Mesenchymal stem cell (in vitro differentiated cells and primary cell): ENCODE data around the gene TUBGCP3.
"Not testable (repeated sequence)": the region's sequence is repeated elsewhere in the genome, so short reads cannot be mapped to it uniquely, and the experiment has no call there.

Experiments used
- DNase-seq: peaks from one replicate; pipeline ENCODE4 v3.0.0-alpha.2; 2013
- H2AFZ ChIP-seq: one replicate; pipeline ENCODE4 v1.6.1; 2013; ENCODE audit warnings: low read depth, mild to moderate bottlenecking, control low read depth, inconsistent platforms, low read length, moderate library complexity
- H2AK5ac ChIP-seq: 2 replicates; pipeline ENCODE4 v1.6.1; 2013; ENCODE audit warnings: low read length, moderate library complexity, mild to moderate bottlenecking, inconsistent platforms; ENCODE audit not compliant: severe bottlenecking
- H2BK120ac ChIP-seq: one replicate; pipeline ENCODE4 v1.6.1; 2013; ENCODE audit warnings: low read depth, mild to moderate bottlenecking, inconsistent platforms, low read length, moderate library complexity
- H2BK12ac ChIP-seq, 2 experiments: one replicate each; pipeline ENCODE4 v1.6.1; 2013; ENCODE audit warnings: inconsistent platforms in 2 of 2, low read length in 2 of 2, mild to moderate bottlenecking in 2 of 2, moderate library complexity in 2 of 2, control low read depth in 1 of 2
- H2BK15ac ChIP-seq: one replicate; pipeline ENCODE4 v1.6.1; 2013; ENCODE audit warnings: mild to moderate bottlenecking, low read depth, inconsistent platforms; ENCODE audit not compliant: poor library complexity, severe bottlenecking
- H2BK5ac ChIP-seq: 2 replicates; pipeline ENCODE4 v1.6.1; 2013; ENCODE audit warnings: low read depth, mild to moderate bottlenecking, low read length, control low read depth, inconsistent platforms; ENCODE audit not compliant: poor library complexity, severe bottlenecking
- H3K14ac ChIP-seq, 2 experiments: one replicate each; pipeline ENCODE4 v1.6.1; 2013; ENCODE audit warnings: inconsistent platforms in 2 of 2, low read length in 2 of 2, control low read depth in 1 of 2, mild to moderate bottlenecking in 1 of 2, moderate library complexity in 1 of 2
- H3K18ac ChIP-seq, 2 experiments: one replicate each; pipeline ENCODE4 v1.6.1; 2013; ENCODE audit warnings: inconsistent platforms in 2 of 2, low read length in 2 of 2, control low read depth in 1 of 2, low read depth in 1 of 2, mild to moderate bottlenecking in 1 of 2
- H3K23ac ChIP-seq, 2 experiments: one replicate each; pipeline ENCODE4 v1.6.1; 2013; ENCODE audit warnings: inconsistent platforms in 2 of 2, low read length in 2 of 2, mild to moderate bottlenecking in 2 of 2, moderate library complexity in 2 of 2, control low read depth in 1 of 2
- H3K27ac ChIP-seq: 2 replicates; pipeline ENCODE4 v1.5.1; 2013; ENCODE audit warnings: mild to moderate bottlenecking, moderate library complexity, low read length, control low read depth, inconsistent platforms; ENCODE audit not compliant: poor library complexity, severe bottlenecking
- H3K27me3 ChIP-seq, 2 experiments: 2 replicates each; pipeline versions ENCODE4 v1.6.1 to v1.7.0; 2013; ENCODE audit warnings: low read length in 2 of 2, mild to moderate bottlenecking in 2 of 2, moderate library complexity in 2 of 2, control low read depth in 1 of 2, inconsistent platforms in 1 of 2; ENCODE audit not compliant: control insufficient read depth in 1 of 2, insufficient read depth in 1 of 2
- H3K36me3 ChIP-seq, 2 experiments: 2 replicates each; pipeline versions ENCODE4 v1.6.1 to v1.7.0; 2013; ENCODE audit warnings: low read length in 2 of 2, control low read depth in 1 of 2, inconsistent platforms in 1 of 2, low read depth in 1 of 2, mild to moderate bottlenecking in 1 of 2; ENCODE audit not compliant: insufficient read depth in 2 of 2, control insufficient read depth in 1 of 2
- H3K4ac ChIP-seq, 2 experiments: one replicate each; pipeline ENCODE4 v1.6.1; 2013; ENCODE audit warnings: inconsistent platforms in 2 of 2, low read length in 2 of 2, mild to moderate bottlenecking in 2 of 2, moderate library complexity in 2 of 2, control low read depth in 1 of 2, low read depth in 1 of 2
- H3K4me1 ChIP-seq: 2 replicates; pipeline ENCODE4 v1.6.1; 2013; ENCODE audit warnings: low read depth, low read length, control low read depth; ENCODE audit not compliant: control insufficient read depth, insufficient read depth
- H3K4me2 ChIP-seq: 2 replicates; pipeline ENCODE4 v1.6.1; 2013; ENCODE audit warnings: low read length, mild to moderate bottlenecking, inconsistent platforms; ENCODE audit not compliant: poor library complexity, severe bottlenecking
- H3K4me3 ChIP-seq, 2 experiments: 2 replicates each; pipeline versions ENCODE4 v1.5.1 to v1.7.0; 2013; ENCODE audit warnings: low read length in 2 of 2, mild to moderate bottlenecking in 2 of 2, control low read depth in 1 of 2, low read depth in 1 of 2; ENCODE audit not compliant: insufficient read depth in 1 of 2
- H3K79me1 ChIP-seq: replicated peaks from 2 replicates; pipeline ENCODE4 v1.6.1; 2013; ENCODE audit warnings: mild to moderate bottlenecking, control low read depth, low read length, inconsistent platforms; ENCODE audit not compliant: poor library complexity, severe bottlenecking
- H3K9ac ChIP-seq: 2 replicates; pipeline ENCODE4 v1.7.0; 2013; ENCODE audit warnings: mild to moderate bottlenecking, low read length, moderate library complexity
- H3K9me3 ChIP-seq: 2 replicates; pipeline ENCODE4 v1.7.0; 2013; ENCODE audit warnings: mild to moderate bottlenecking, low read length; ENCODE audit not compliant: control insufficient read depth
- H4K8ac ChIP-seq: one replicate; pipeline ENCODE4 v1.6.1; 2013; ENCODE audit warnings: inconsistent platforms, mild to moderate bottlenecking, low read length, moderate library complexity
- H4K91ac ChIP-seq: one replicate; pipeline ENCODE4 v1.6.1; 2013; ENCODE audit warnings: mild to moderate bottlenecking, low read length, inconsistent platforms
- WGBS: methylation state at CpG from one replicate; pipeline ENCODE4 v1.1.7; 2013; ENCODE audit warnings: mixed read lengths; 5-methylcytosine and 5-hydroxymethylcytosine counted together

TUBGCP3 gene

DNA sequence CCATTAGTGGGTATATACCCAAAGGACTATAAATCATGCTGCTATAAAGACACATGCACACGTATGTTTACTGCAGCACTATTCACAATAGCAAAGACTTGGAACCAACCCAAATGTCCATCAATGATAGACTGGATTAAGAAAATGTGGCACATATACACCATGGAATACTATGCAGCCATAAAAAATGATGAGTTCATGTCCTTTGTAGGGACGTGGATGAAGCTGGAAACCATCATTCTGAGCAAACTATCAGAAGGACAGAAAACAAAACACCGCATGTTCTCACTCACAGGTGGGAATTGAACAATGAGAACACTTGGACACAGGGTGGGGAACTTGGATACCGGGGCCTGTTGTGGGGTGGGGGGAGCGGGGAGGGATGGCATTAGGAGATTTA lies 39.0 kb downstream of the TUBGCP3 start:
- not testable (repeated sequence) for H3K9me3 ChIP-seq, H3K27me3 ChIP-seq, H2BK15ac ChIP-seq, H3K4me1 ChIP-seq, H4K8ac ChIP-seq, H3K27ac ChIP-seq, H3K14ac ChIP-seq, H2AK5ac ChIP-seq, H2BK120ac ChIP-seq, H4K91ac ChIP-seq, H2BK12ac ChIP-seq, H2AFZ ChIP-seq, DNase-seq, H3K23ac ChIP-seq, H3K4me2 ChIP-seq, H3K4me3 ChIP-seq, H3K9ac ChIP-seq, H3K4ac ChIP-seq, H3K18ac ChIP-seq, H2BK5ac ChIP-seq
- 100% methylated on average over 4 of the region's 5 CpGs for WGBS
- H3K36me3 ChIP-seq = peaks cover 43 to 65% of the 10 kb centered on the region in 2 experiments
- peaks cover 20% of the 10 kb centered on the region for H3K79me1 ChIP-seq

DNA sequence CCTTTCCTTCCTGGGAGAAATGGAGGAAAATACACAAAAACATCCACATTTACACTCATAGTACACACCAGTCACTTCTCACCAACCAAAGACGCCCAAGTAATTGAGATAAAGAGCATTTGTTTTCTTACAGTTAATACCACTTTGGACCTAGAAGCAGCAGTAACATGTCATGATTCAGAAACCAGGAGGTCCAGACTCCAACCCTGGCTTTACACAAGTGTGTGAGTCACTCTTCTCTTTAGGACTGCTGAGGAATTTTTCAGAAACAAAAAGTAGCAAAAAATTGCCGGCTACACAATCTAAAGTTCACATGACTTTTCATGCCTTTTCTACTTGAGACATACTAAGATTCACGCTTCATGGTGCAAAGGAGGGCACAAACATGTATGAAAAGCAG lies 42.1 kb downstream of the TUBGCP3 start:
- DNase-seq = peak; percentile 87
- peaks cover 16% of the 10 kb centered on the region for H3K79me1 ChIP-seq
- H3K27me3 ChIP-seq = no peaks in the 10 kb centered on the region
- no peak overlapping the region for H2BK5ac ChIP-seq
- H3K4me2 ChIP-seq = no peak overlapping the region
- peaks cover 21 to 36% of the 10 kb centered on the region in 2 experiments for H3K36me3 ChIP-seq
- no peak overlapping the region for H2AK5ac ChIP-seq
- H3K23ac ChIP-seq = no peak overlapping the region
- H2BK15ac ChIP-seq = no peak overlapping the region
- H3K27ac ChIP-seq = peak overlapping the region; percentile 74
- no peaks in the 10 kb centered on the region for H3K9me3 ChIP-seq
- H3K14ac ChIP-seq = no peak overlapping the region
- no peak overlapping the region for H3K18ac ChIP-seq
- H2BK12ac ChIP-seq = no peak overlapping the region
- H3K4ac ChIP-seq = no peak overlapping the region
- peak overlapping the region; percentile 46 for H3K9ac ChIP-seq
- H4K8ac ChIP-seq = no peak overlapping the region
- WGBS = 51% methylated on average over 3 of the region's 3 CpGs
- H2BK120ac ChIP-seq = no peak overlapping the region
- no peak overlapping the region for H4K91ac ChIP-seq
- no peak overlapping the region for H3K4me3 ChIP-seq
- no peak overlapping the region for H2AFZ ChIP-seq
- peaks cover 6% of the 10 kb centered on the region for H3K4me1 ChIP-seq

DNA sequence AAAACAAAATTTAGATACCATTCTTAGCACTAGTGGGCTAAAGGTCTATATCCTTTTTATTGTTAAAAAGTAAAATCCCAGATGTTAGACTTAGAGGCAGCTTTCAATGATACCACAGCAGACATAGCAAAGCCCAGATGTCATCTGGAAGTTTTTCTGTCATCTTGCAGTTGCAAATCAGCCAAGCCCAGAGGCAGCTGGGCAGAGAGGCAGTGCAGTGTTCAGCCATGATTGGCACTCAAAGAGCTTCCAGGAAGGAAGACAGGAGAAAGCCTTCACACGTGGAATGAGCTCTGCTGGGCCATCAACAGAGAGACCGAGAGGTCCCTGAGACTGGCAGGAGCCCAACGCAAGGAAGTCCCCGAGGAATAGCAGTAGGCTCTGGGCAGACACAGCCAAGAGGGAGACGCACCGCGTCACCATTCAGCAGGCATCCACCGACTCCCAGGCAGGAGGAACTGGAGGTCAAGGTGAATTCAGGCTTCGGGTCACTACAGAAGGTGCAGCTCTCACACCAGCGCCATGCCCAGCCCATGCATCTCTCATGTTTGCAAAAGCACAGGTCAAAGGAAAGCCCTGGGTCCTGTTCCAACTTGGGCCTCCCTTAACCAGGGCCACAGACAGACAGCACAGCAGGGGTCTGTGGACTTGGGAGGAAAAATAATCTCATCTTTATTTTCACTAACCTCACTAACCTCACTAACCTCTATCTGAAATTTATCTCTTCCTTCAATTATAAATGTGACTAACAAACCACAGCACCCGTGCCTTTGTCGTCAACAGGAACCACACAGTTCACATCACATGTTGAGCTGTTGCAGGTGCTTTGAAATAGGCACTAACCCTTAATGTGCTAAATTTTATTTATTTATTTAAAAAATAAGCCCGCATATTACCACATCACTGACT lies 54.9 kb downstream of the TUBGCP3 start:
- DNase-seq = no peak
- Histone ChIP-seq H4K8ac (no peak overlapping the region), H3K18ac (no peak overlapping the region), H2BK120ac (no peak overlapping the region), H2BK12ac (no peak overlapping the region), H2BK5ac (no peak overlapping the region), H3K4ac (no peak overlapping the region), H3K36me3 (peaks cover 4 to 5% of the 10 kb centered on the region in 2 experiments), H3K9ac (no peak overlapping the region), H3K14ac (no peak overlapping the region), H3K9me3 (no peaks in the 10 kb centered on the region), H3K4me2 (no peak overlapping the region), H4K91ac (no peak overlapping the region), H3K4me1 (no peaks in the 10 kb centered on the region), H3K79me1 (peaks cover 18% of the 10 kb centered on the region), H3K27ac (no peak overlapping the region), H3K23ac (no peak overlapping the region), H2AK5ac (no peak overlapping the region), H3K27me3 (no peaks in the 10 kb centered on the region), H2BK15ac (no peak overlapping the region), H3K4me3 (no peak overlapping the region), H2AFZ (no peak overlapping the region)
- WGBS = 94% methylated on average over 12 of the region's 13 CpGs

DNA sequence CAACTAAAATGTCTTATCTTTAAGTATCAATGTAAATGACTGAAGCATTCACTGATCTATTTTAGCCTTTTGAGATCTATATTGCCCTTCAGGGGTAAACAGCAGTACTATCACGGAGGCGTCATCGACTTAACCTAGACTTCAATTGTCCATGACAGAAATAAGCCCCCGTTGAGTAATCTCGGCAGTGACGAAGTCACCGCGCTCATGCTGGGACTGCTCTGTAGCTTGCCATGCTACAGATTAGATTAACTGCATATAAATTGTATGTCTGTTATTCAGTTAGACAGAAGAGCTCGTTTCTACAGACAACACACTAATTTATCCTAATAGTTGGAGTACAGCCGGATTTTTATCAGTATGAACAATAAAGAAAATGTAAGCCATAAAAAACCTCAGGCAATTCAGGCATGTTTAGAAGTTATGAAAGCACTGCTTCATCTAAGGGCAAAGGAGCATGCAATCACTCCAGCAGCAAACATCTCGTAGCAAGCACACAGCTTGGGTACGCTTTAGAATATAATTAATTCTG lies 56.6 kb downstream of the TUBGCP3 start:
- no peak overlapping the region for H3K27ac ChIP-seq
- no peak overlapping the region for H2AFZ ChIP-seq
- H3K14ac ChIP-seq = no peak overlapping the region
- no peak overlapping the region for H4K91ac ChIP-seq
- H3K4me2 ChIP-seq = no peak overlapping the region
- no peak overlapping the region for H3K18ac ChIP-seq
- H3K4ac ChIP-seq = no peak overlapping the region
- no peak overlapping the region for H3K23ac ChIP-seq
- H3K4me3 ChIP-seq = no peak overlapping the region
- H2BK15ac ChIP-seq = no peak overlapping the region
- H2BK12ac ChIP-seq = no peak overlapping the region
- H2BK5ac ChIP-seq = no peak overlapping the region
- H3K9ac ChIP-seq = no peak overlapping the region
- no peak overlapping the region for H2BK120ac ChIP-seq
- peaks cover 21% of the 10 kb centered on the region for H3K79me1 ChIP-seq
- H3K27me3 ChIP-seq = no peaks in the 10 kb centered on the region
- no peak overlapping the region for H2AK5ac ChIP-seq
- WGBS = 94% methylated on average over 8 of the region's 12 CpGs
- no peaks in the 10 kb centered on the region for H3K4me1 ChIP-seq
- H3K36me3 ChIP-seq = peaks cover 12 to 14% of the 10 kb centered on the region in 2 experiments
- H4K8ac ChIP-seq = no peak overlapping the region
- no peaks in the 10 kb centered on the region for H3K9me3 ChIP-seq
- no peak for DNase-seq
